Hepatocyte (in vitro differentiated cells): ENCODE results near the gene PTGR1. TPM values are rescaled to one million over a fixed set of nuclear protein-coding genes. Genes with fewer than 3 reads are reported as not detected.
A peak's percentile ranks its signal among the peaks of the same experiment; 100 is the strongest.

ENCODE experiments used
- DNase-seq: peaks from one replicate; pipeline ENCODE4 v3.0.0-alpha.2; 2016; ENCODE audit warnings: low spot score
- H2AFZ ChIP-seq: fragments of 200-600 bp; sonication (generic); 2 replicates; pipeline ENCODE4 v1.6.0; 2016; ENCODE audit warnings: antibody characterized with exemption, mild to moderate bottlenecking
- H3K27ac ChIP-seq: fragments of 200-600 bp; sonication (generic); 2 replicates; pipeline ENCODE4 v1.5.1; 2016; ENCODE audit warnings: mild to moderate bottlenecking
- H3K27me3 ChIP-seq: fragments of 200-600 bp; sonication (generic); 2 replicates; pipeline ENCODE4 v1.6.1; 2016
- H3K36me3 ChIP-seq: fragments of 200-600 bp; sonication (generic); replicated peaks from 2 replicates; pipeline ENCODE4 v1.5.1; 2016; ENCODE audit warnings: low read depth; ENCODE audit not compliant: insufficient read depth
- H3K4me1 ChIP-seq: fragments of 200-600 bp; sonication (generic); 2 replicates; pipeline ENCODE4 v1.5.1; 2016; ENCODE audit warnings: mild to moderate bottlenecking, moderate library complexity; ENCODE audit not compliant: insufficient read depth
- H3K4me2 ChIP-seq: fragments of 200-600 bp; sonication (generic); 2 replicates; pipeline ENCODE4 v1.6.0; 2016
- H3K4me3 ChIP-seq: fragments of 200-600 bp; sonication (generic); 2 replicates; pipeline ENCODE4 v1.5.1; 2016; ENCODE audit warnings: mild to moderate bottlenecking
- H3K79me2 ChIP-seq: fragments of 200-600 bp; sonication (generic); 2 replicates; pipeline ENCODE4 v1.6.0; 2017; ENCODE audit warnings: mild to moderate bottlenecking
- H3K9me2 ChIP-seq: fragments of 200-600 bp; sonication (generic); replicated peaks from 2 replicates; pipeline ENCODE4 v1.6.0; 2017; ENCODE audit warnings: mild to moderate bottlenecking; ENCODE audit not compliant: insufficient read depth
- H3K9me3 ChIP-seq: fragments of 200-600 bp; sonication (generic); 2 replicates; pipeline ENCODE4 v1.5.1; 2016; ENCODE audit warnings: low read depth, mild to moderate bottlenecking
- H4K20me1 ChIP-seq: fragments of 200-600 bp; sonication (generic); 2 replicates; pipeline ENCODE4 v1.6.0; 2016; ENCODE audit warnings: mild to moderate bottlenecking; ENCODE audit not compliant: insufficient read depth, poor library complexity, severe bottlenecking
- CTCF ChIP-seq: fragments of 200-600 bp; sonication (generic); IDR thresholded peaks from 2 replicates; pipeline ENCODE4 v1.5.1; 2016; ENCODE audit warnings: antibody characterized with exemption, mild to moderate bottlenecking; ENCODE audit not compliant: poor library complexity
- EZH2 ChIP-seq: fragments of 200-600 bp; sonication (generic); IDR thresholded peaks from 2 replicates; pipeline ENCODE4 v1.6.1; 2016; ENCODE audit warnings: antibody characterized with exemption, mild to moderate bottlenecking, borderline replicate concordance
- EZH2phosphoT487 ChIP-seq: fragments of 200-600 bp; sonication (generic); IDR thresholded peaks from one replicate; pipeline ENCODE4 v1.6.1; 2018; ENCODE audit warnings: antibody characterized with exemption, mild to moderate bottlenecking, low read depth, moderate library complexity; ENCODE audit not compliant: unreplicated experiment, severe bottlenecking
- WGBS: methylation state at CpG from one replicate; pipeline ENCODE4 v1.1.6; 2016; ENCODE audit warnings: low lambda C conversion rate; ENCODE audit errors: missing lambda C conversion rate; 5-methylcytosine and 5-hydroxymethylcytosine counted together
- polyA plus RNA-seq: library from polyadenylated mRNA; unstranded; fragments of >200 nt; fragmentation: Nextera tagmentation; extraction: Ambion mirVana; gene quantifications from 2 replicates; pipeline ENCODE4 v1.2.1, GENCODE V29; 2016
- total RNA-seq: library from RNA; depleted of rRNA; stranded (reverse); fragments of >200 nt; gene quantifications from 2 replicates; pipeline ENCODE4 v1.2.3, GENCODE V29; 2014

The PTGR1 gene
- total and polyA plus RNA-seq, 2 experiments from 2014 or later: 266 to 290 TPM

- no peaks in the 10 kb centered on the region for H3K9me2 ChIP-seq
- no peaks in the 10 kb centered on the region for H3K9me3 ChIP-seq
- H3K4me3 ChIP-seq: no peak overlapping the region
- no peaks in the 10 kb centered on the region for H3K36me3 ChIP-seq
- DNase-seq: peak; percentile 57
- peak overlapping the region; percentile 70 for H3K27ac ChIP-seq
- TF ChIP-seq EZH2phosphoT487: no peak
- TF ChIP-seq CTCF: no peak
- no peak for TF ChIP-seq EZH2
- H3K4me2 ChIP-seq: peak overlapping the region; percentile 26
- H3K27me3 ChIP-seq: no peaks in the 10 kb centered on the region
- H3K4me1 ChIP-seq: peaks cover 22% of the 10 kb centered on the region
- H3K79me2 ChIP-seq: peaks cover 7% of the 10 kb centered on the region
- peaks cover 4% of the 10 kb centered on the region for H4K20me1 ChIP-seq
- H2AFZ ChIP-seq: no peak overlapping the region
- 56% methylated on average over 10 of the region's 10 CpGs for WGBS
Measured at GRCh38 chr9:111601237-111602018, 2.0 kb upstream of the PTGR1 start.

GRCh38 chr9:111599955-111600343 lies 502 bp upstream of the PTGR1 start:
- Histone ChIP-seq H3K9me3 (no peaks in the 10 kb centered on the region), H2AFZ (peak overlapping the region; percentile 83), H3K27ac (peak overlapping the region; percentile 95), H3K9me2 (no peaks in the 10 kb centered on the region), H3K36me3 (no peaks in the 10 kb centered on the region), H3K27me3 (no peaks in the 10 kb centered on the region), H3K79me2 (peaks cover 7% of the 10 kb centered on the region), H3K4me3 (peak overlapping the region; percentile 79), H3K4me1 (peaks cover 16% of the 10 kb centered on the region), H4K20me1 (peaks cover 4% of the 10 kb centered on the region), H3K4me2 (peak overlapping the region; percentile 95)
- WGBS: 61% methylated on average over 15 of the region's 17 CpGs
- TF ChIP-seq CTCF (no peak), EZH2phosphoT487 (no peak), EZH2 (no peak)
- DNase-seq: no peak

- H3K4me3 ChIP-seq: peak overlapping the region; percentile 79
- no peaks in the 10 kb centered on the region for H3K36me3 ChIP-seq
- no peaks in the 10 kb centered on the region for H3K9me3 ChIP-seq
- H2AFZ ChIP-seq: peak overlapping the region; percentile 83
- H3K9me2 ChIP-seq: no peaks in the 10 kb centered on the region
- H3K4me2 ChIP-seq: peak overlapping the region; percentile 95
- peaks cover 11% of the 10 kb centered on the region for H3K4me1 ChIP-seq
- no peaks in the 10 kb centered on the region for H3K27me3 ChIP-seq
- WGBS: 7% methylated on average over 16 of the region's 16 CpGs
- peak; percentile 51 for DNase-seq
- peaks cover 7% of the 10 kb centered on the region for H3K79me2 ChIP-seq
- peaks cover 4% of the 10 kb centered on the region for H4K20me1 ChIP-seq
- TF ChIP-seq CTCF (no peak), EZH2phosphoT487 (no peak), EZH2 (no peak)
- H3K27ac ChIP-seq: peak overlapping the region; percentile 95
Measured at GRCh38 chr9:111598733-111599091, 735 bp downstream of the PTGR1 start.
